Erythroblast (primary cell): Measurements from ENCODE around the gene ANKH.

ENCODE experiments used
- GATA1 ChIP-seq: IDR thresholded peaks from 2 replicates; pipeline ENCODE4 v1.6.1; 2011; ENCODE audit warnings: low read depth, mild to moderate bottlenecking, control low read depth, low read length, moderate library complexity
- POLR2A ChIP-seq: IDR thresholded peaks from 2 replicates; pipeline ENCODE4 v1.6.1; 2011; ENCODE audit warnings: mild to moderate bottlenecking, low read length

DNA sequence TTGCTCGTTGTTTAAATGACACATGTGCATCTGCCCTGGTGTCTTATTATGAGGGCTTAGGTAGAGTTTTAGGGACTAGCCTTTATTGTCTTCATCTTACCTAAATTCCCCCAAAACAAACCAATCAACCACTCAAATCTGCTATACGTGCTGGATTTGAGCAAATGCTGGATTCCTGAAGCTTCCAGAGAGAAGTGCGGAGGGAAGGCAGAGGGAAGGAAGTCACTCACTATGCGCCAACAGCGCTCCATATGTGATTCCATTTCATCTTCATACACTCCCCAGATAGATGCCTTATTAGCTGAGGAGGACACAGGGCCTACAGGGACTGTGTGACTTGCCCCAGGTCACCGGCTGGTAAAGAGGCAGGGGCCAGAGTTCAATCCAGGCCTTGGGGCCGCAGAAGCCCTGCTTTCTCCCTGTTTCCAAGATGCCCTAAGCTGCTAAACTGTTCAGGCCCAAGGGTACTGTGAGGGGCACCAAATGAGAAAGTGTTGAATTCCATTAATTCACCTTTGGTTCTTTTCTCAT, 143.6 kb downstream of the ANKH start:
- no peak for TF ChIP-seq POLR2A
- no peak for TF ChIP-seq GATA1
